ENCODE measurements around the gene ZNF385B.
"Not testable (repeated sequence)": the region's sequence is repeated elsewhere in the genome, so short reads cannot be mapped to it uniquely, and the experiment has no call there.

DNA sequence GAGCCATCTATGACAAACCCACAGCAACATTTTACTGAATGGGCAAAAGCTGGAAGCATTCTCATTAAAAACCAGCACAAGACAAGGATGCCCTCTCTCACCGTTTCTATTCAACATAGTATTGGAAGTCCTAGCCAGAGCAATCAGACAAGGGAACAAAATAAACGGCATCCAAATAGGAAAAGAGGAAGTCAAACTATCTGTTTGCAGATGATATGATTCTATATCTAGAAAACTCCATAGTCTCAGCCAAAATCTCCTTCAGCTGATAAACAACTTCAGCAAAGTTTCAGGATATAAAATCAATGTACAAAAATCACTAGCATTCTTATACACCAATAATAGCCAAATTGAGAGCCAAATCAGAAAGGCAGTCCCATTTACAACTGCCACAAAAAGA is 79.1 kb downstream of the ZNF385B start:
- TF ChIP-seq, protein P1, sequence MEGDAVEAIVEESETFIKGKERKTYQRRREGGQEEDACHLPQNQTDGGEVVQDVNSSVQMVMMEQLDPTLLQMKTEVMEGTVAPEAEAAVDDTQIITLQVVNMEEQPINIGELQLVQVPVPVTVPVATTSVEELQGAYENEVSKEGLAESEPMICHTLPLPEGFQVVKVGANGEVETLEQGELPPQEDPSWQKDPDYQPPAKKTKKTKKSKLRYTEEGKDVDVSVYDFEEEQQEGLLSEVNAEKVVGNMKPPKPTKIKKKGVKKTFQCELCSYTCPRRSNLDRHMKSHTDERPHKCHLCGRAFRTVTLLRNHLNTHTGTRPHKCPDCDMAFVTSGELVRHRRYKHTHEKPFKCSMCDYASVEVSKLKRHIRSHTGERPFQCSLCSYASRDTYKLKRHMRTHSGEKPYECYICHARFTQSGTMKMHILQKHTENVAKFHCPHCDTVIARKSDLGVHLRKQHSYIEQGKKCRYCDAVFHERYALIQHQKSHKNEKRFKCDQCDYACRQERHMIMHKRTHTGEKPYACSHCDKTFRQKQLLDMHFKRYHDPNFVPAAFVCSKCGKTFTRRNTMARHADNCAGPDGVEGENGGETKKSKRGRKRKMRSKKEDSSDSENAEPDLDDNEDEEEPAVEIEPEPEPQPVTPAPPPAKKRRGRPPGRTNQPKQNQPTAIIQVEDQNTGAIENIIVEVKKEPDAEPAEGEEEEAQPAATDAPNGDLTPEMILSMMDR (IDR thresholded peaks at IDR 0.05), result not testable (repeated sequence)
- TF ChIP-seq POLR2A, EP300 (IDR thresholded peaks at IDR 0.05): not testable (repeated sequence)

Data from ovary (tissue), 3 donors.